Fibroblast of mammary gland (primary cell): Measurements from ENCODE around the gene KCNH3.
"Not testable (repeated sequence)": the region's sequence is repeated elsewhere in the genome, so short reads cannot be mapped to it uniquely, and the experiment has no call there.

ENCODE experiments used
- DNase-seq: peaks from one replicate; pipeline ENCODE4 v3.0.0-alpha.2; 2010; ENCODE audit warnings: low read depth
- H3K4me3 ChIP-seq: 2 replicates; pipeline ENCODE4 v1.5.1; 2011; ENCODE audit warnings: low read depth, mild to moderate bottlenecking, low read length, moderate library complexity; ENCODE audit not compliant: control insufficient read depth
- CTCF ChIP-seq: conservative IDR thresholded peaks from 2 replicates; pipeline ENCODE4 v1.5.1; 2011; ENCODE audit warnings: low read depth, low read length, inconsistent platforms; ENCODE audit not compliant: control insufficient read depth, insufficient read depth

The KCNH3 gene

GRCh38 chr12:49496417-49497360, 42.1 kb upstream of the KCNH3 start:
- TF ChIP-seq CTCF = no peak
- DNase-seq = no peak
- H3K4me3 ChIP-seq = no peak overlapping the region

GRCh38 chr12:49501895-49502294, 36.9 kb upstream of the KCNH3 start:
- no peak overlapping the region for H3K4me3 ChIP-seq
- TF ChIP-seq CTCF = no peak
- no peak for DNase-seq

GRCh38 chr12:49502590-49502989, 36.2 kb upstream of the KCNH3 start:
- DNase-seq = peak; percentile 30
- H3K4me3 ChIP-seq = no peak overlapping the region
- TF ChIP-seq CTCF = no peak

DNA sequence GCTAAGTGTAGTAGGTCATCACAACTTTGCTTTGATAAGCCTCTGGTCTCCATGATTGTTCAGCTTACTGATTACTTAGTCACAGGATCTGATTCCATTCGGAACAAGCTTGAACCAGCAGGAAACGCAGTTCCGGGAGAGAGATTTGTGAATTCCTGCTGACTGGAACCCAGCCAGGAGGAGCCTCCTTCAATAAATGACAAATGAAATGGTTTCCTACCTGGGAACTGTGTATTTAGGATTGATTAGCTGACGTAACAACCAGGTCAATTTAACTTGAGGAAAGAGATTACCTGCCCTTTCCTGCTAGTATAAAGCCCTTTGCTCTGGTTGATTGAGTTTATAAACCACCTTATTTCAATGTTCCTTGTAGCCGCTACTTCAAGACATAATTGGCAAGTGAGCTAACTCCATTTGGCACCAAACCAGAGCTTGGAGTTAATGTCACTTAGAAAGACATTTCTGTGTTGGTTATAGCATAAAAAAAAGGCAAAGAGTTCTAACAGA, 35.1 kb upstream of the KCNH3 start:
- peak; percentile 55 for DNase-seq
- no peak for TF ChIP-seq CTCF
- no peak overlapping the region for H3K4me3 ChIP-seq

DNA sequence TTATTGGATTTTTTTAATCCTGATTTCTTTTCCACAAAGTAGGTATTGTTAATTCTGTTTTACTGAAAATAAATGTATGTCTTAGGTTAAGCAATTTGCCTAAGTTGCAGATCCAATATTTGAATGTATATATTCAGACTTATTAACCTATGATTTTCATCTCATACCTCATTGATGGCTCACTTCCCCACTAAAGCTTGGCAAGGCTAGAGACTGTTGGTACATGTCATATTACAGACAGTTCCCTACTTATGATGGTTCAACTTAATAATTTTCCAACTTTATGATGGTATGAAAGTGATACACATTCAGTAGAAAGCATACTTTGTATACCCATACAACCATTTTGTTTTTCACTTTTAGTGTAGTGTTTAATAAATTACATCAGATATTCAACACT, 33.2 kb upstream of the KCNH3 start:
- DNase-seq = peak; percentile 44
- no peak overlapping the region for H3K4me3 ChIP-seq
- TF ChIP-seq CTCF = no peak

DNA sequence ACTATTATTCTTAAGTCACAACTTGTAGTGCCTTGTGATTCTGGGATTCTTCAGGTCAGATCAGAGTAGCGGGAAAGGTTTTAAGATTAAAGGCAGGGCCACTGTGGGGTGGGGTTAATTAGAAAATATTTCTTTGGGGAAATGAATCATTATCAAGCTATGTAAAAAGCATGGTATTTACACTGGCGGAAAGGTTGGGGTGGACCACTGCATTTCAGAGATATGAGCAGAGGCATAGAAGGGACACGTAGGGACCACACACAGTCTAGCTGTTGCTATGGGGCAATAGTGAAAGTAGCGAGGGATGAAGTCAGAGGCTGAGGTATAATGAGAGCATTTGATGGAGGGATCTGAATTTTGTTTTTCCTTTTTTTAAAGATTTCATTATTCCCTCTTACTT, 31.7 kb upstream of the KCNH3 start:
- no peak overlapping the region for H3K4me3 ChIP-seq
- DNase-seq = peak; percentile 88
- TF ChIP-seq CTCF = no peak

DNA sequence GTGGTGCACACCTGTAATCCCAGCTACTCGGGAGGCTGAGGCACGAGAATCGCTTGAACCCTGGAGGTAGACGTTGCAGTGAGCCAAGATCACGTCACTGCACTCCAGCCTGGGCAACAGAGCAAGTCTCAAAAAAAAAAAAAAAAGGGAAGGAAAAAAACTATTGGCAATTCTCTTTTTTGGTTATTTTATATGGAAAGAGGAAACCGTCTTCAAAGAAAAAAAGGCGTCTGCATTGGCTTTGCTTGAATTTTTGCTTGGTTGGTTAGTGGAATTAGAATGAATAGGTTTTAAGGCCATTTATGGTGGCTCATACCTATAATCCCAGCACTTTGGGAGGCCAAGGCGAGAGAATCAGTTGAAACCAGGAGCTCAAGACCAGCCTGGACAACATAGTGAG, 29.1 kb upstream of the KCNH3 start:
- DNase-seq, H3K4me3 ChIP-seq: not testable (repeated sequence)
